Mammary epithelial cell (primary cell): ENCODE results near the gene ILF3.

Experiments
- EZH2 ChIP-seq: IDR thresholded peaks from 2 replicates; pipeline ENCODE4 v1.6.1; 2012; ENCODE audit warnings: low read length, inconsistent platforms, borderline replicate concordance
- TF ChIP-seq, protein P1 (sequence below), 2 donors: IDR thresholded peaks in 1 of 2; conservative IDR thresholded peaks in 1 of 2; 2 replicates each; pipeline ENCODE4 v1.5.1; 2011 to 2012; ENCODE audit warnings: inconsistent platforms in 2 of 2, low read length in 2 of 2, mild to moderate bottlenecking in 2 of 2, control low read depth in 1 of 2, low read depth in 1 of 2; ENCODE audit not compliant: insufficient read depth in 1 of 2; ENCODE audit errors: extremely low read depth in 1 of 2

DNA sequence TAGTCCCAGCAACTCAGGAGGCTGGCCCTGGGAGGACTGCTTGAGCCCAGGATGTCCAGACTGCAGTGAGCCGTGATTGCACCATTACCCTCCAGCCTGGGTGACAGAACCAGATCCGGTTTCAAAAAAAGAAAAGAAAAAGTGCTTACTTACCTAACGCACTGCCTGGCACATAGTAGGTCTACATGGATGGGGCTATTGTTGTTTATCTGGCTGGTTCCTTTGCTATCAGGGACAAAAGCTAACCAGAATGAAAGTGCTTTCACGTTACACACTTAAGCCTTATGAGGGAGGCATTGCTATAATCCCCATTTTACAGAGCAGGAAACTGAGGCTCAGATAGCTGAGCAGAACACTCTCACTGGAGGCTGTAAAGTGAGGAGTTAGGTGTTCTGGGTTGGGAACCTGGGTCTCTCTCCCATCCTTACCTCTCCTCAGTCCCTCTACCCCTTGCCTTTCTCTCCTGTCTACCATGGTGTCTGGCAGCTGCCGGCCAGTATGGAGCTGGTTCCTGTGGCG lies 66.5 kb downstream of the ILF3 start:
- TF ChIP-seq, protein P1, sequence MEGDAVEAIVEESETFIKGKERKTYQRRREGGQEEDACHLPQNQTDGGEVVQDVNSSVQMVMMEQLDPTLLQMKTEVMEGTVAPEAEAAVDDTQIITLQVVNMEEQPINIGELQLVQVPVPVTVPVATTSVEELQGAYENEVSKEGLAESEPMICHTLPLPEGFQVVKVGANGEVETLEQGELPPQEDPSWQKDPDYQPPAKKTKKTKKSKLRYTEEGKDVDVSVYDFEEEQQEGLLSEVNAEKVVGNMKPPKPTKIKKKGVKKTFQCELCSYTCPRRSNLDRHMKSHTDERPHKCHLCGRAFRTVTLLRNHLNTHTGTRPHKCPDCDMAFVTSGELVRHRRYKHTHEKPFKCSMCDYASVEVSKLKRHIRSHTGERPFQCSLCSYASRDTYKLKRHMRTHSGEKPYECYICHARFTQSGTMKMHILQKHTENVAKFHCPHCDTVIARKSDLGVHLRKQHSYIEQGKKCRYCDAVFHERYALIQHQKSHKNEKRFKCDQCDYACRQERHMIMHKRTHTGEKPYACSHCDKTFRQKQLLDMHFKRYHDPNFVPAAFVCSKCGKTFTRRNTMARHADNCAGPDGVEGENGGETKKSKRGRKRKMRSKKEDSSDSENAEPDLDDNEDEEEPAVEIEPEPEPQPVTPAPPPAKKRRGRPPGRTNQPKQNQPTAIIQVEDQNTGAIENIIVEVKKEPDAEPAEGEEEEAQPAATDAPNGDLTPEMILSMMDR (conservative IDR thresholded peaks at IDR 0.05 in 1 of 2, IDR thresholded peaks at IDR 0.05 in 1 of 2; ENCODE audit: extremely low read depth in 1 of 2, insufficient read depth in 1 of 2, low read depth in 1 of 2, low read length in 2 of 2): no peak
- no peak for TF ChIP-seq EZH2
